Heart left ventricle (tissue), 16 donors: ENCODE data around the gene DUOXA1. TPM values are rescaled to one million over a fixed set of nuclear protein-coding genes. Genes with fewer than 3 reads are reported as not detected.
"Not testable (repeated sequence)": the region's sequence is repeated elsewhere in the genome, so short reads cannot be mapped to it uniquely, and the experiment has no call there.

Experiments
- ATAC-seq, 4 donors: fragments of 200-7000 bp; cut with Tn5 transposase; one replicate each; pipeline ENCODE4 v1.9.1; 2020 to 2022; ENCODE audit warnings: moderate library complexity in 4 of 4, mild to moderate bottlenecking in 3 of 4, moderate number of reproducible peaks in 1 of 4
- DNase-seq, 5 donors: peaks; one replicate each; pipeline ENCODE4 v3.0.0-alpha.2; 2020
- H3K27ac ChIP-seq, 12 donors: fragments of 200-600 bp; sonication (generic) in 4 of 12; one replicate each; pipeline versions ENCODE4 v1.5.0 to v1.8.0; 2016 to 2022; ENCODE audit warnings: mild to moderate bottlenecking in 2 of 12
- H3K27me3 ChIP-seq, 9 donors: fragments of 200-600 bp; sonication (generic) in 2 of 9; one replicate each; pipeline versions ENCODE4 v1.5.1 to v1.8.0; 2016 to 2022; ENCODE audit warnings: mild to moderate bottlenecking in 3 of 9
- H3K36me3 ChIP-seq, 9 donors: fragments of 200-600 bp; sonication (generic) in 2 of 9; one replicate each; pipeline versions ENCODE4 v1.5.0 to v1.8.0; 2018 to 2022; ENCODE audit warnings: mild to moderate bottlenecking in 2 of 9
- H3K4me1 ChIP-seq, 12 donors: fragments of 200-600 bp; sonication (generic) in 4 of 12; one replicate each; pipeline versions ENCODE4 v1.5.0 to v1.8.0; 2016 to 2022; ENCODE audit warnings: mild to moderate bottlenecking in 3 of 12
- H3K4me3 ChIP-seq, 12 donors: fragments of 200-600 bp; sonication (generic) in 4 of 12; one replicate each; pipeline versions ENCODE4 v1.5.0 to v1.8.0; 2017 to 2022; ENCODE audit warnings: mild to moderate bottlenecking in 9 of 12, moderate library complexity in 4 of 12
- H3K9me3 ChIP-seq, 12 donors: fragments of 200-600 bp; sonication (generic) in 4 of 12; one replicate each; pipeline versions ENCODE4 v1.5.0 to v1.8.0; 2016 to 2022; ENCODE audit warnings: mild to moderate bottlenecking in 1 of 12
- CTCF ChIP-seq, 12 donors: fragments of 200-600 bp; sonication (generic) in 4 of 12; IDR thresholded peaks; one replicate each; pipeline versions ENCODE4 v1.5.0 to v1.8.0; 2018 to 2022; ENCODE audit warnings: antibody characterized with exemption in 12 of 12, mild to moderate bottlenecking in 5 of 12
- POLR2A ChIP-seq, 2 donors: fragments of 450-650 bp; IDR thresholded peaks; one replicate each; pipeline ENCODE4 v1.6.1; 2017; ENCODE audit warnings: antibody characterized with exemption in 2 of 2, mild to moderate bottlenecking in 2 of 2, moderate library complexity in 2 of 2
- WGBS, 4 donors: extraction: QIAGEN DNeasy Blood & Tissue Kit in 2 of 4; methylation state at CpG; one replicate each; pipeline versions ENCODE4 v1.1.5 to v1.1.7; 2013 to 2018; 5-methylcytosine and 5-hydroxymethylcytosine counted together
- intact Hi-C, 10 donors: fragments of 100-400 bp; cut with DNase I; formaldehyde crosslinking; loops; one replicate each; pipeline versions ENCODE4 v1.11.1 to v1.14.2; 2022
- polyA plus RNA-seq, 2 donors: library from polyadenylated mRNA; stranded (reverse); fragments of 200-250 nt; gene quantifications; one replicate each; pipeline ENCODE4 v1.2.3, GENCODE V29; 2013
- total RNA-seq, 9 donors: library from RNA; depleted of rRNA in 2 of 9; stranded (reverse); fragments of >200 nt in 2 of 9; fragmentation: NEBNext Ultra II Directional in 3 of 9; extraction: Animal tissue kit (Norgen Biotek cat#: 25700) in 3 of 9; gene quantifications; one replicate each; pipeline versions ENCODE4 v1.1.0 to v1.2.4, GENCODE V29; 2016 to 2023
- donor health status: ischemic (EF 13 %, LVEDD 7.1; RV severe dilation, severe dysfunction).
- donor health status: healthy with polysubstance abuse.
- donor health status: DM: no; HTN: yes; CAD: no.
- donor health status: DM: no; HTN: no; CAD: no.
- donor health status: ischemic (EF 25% LVEDD 6.9; RV normal size, moderate dysfunction).
- donor health status: ischemic (EF 25% LVEDD 5.7; RV mildly dilated, moderate dysfunction).
- donor health status: healthy.
- donor health status: DM: yes; HTN: yes; CAD: no.
- donor health status: ischemic (EF 35%, LVEDD 5.7; RV mildly dilated, moderate dysfunction).
- donor health status: nonischemic (EF 11% LVEDD 7.7; RV severe dilation, severe dysfunction).
- donor health status: DM: yes; HTN: yes; CAD: no.
- donor health status: PGD.
- donor health status: ischemic (EF 29% LVEDD 5.4; RV normal size, mild dysfunction).
- donor health status: nonischemic (EF 23%, LVEDD 6.1; RV moderate dilation, normal function).

DUOXA1 gene
- total and polyA plus RNA-seq, 11 donors: 0.11 to 1.3 (median 0.31) TPM; not detected in 3

GRCh38 chr15:45088801-45089711, 40.6 kb downstream of the DUOXA1 start:
- WGBS, 4 donors: 74 to 84% (median 82%) methylated on average over 10 of the region's 10 CpGs
- Histone ChIP-seq H3K9me3 (no peaks in the 10 kb centered on the region), H3K27ac (no peak overlapping the region), H3K36me3 (no peaks in the 10 kb centered on the region), H3K4me1 (no peaks in the 10 kb centered on the region), H3K4me3 (no peak overlapping the region), H3K27me3 (peaks cover 0 to 8% (median 0%) of the 10 kb centered on the region in 9 donors)
- ATAC-seq (no peak), DNase-seq (no peak)
- no peak for TF ChIP-seq CTCF (IDR thresholded peaks at IDR 0.05)
- TF ChIP-seq POLR2A (IDR thresholded peaks at IDR 0.05): no peak
- intact Hi-C loops: no loop called here

- H3K27me3 ChIP-seq: peaks cover 0 to 8% (median 0%) of the 10 kb centered on the region in 9 donors
- H3K4me1 ChIP-seq: no peaks in the 10 kb centered on the region
- intact Hi-C loops: no loop called here
- TF ChIP-seq POLR2A (IDR thresholded peaks at IDR 0.05) (no peak), CTCF (IDR thresholded peaks at IDR 0.05) (no peak)
- no peak overlapping the region for H3K4me3 ChIP-seq
- H3K9me3 ChIP-seq: no peaks in the 10 kb centered on the region
- WGBS, 4 donors: 63 to 81% (median 66%) methylated on average over 1 of the region's 1 CpG
- DNase-seq: no peak
- H3K27ac ChIP-seq: no peak overlapping the region
- H3K36me3 ChIP-seq: no peaks in the 10 kb centered on the region
- ATAC-seq: no peak
Observed at GRCh38 chr15:45087513-45087912, 42.2 kb downstream of the DUOXA1 start.

GRCh38 chr15:45084163-45084562, 45.5 kb downstream of the DUOXA1 start:
- TF ChIP-seq POLR2A (IDR thresholded peaks at IDR 0.05) (no peak), CTCF (IDR thresholded peaks at IDR 0.05) (no peak)
- Histone ChIP-seq H3K4me3 (no peak overlapping the region), H3K27me3 (peaks cover 0 to 4% (median 0%) of the 10 kb centered on the region in 9 donors), H3K36me3 (no peaks in the 10 kb centered on the region), H3K27ac (no peak overlapping the region), H3K9me3 (no peaks in the 10 kb centered on the region), H3K4me1 (peaks cover 0 to 14% (median 4%) of the 10 kb centered on the region in 12 donors)
- WGBS, 4 donors: 77 to 89% (median 88%) methylated on average over 3 of the region's 3 CpGs
- intact Hi-C loops: no loop called here
- DNase-seq: no peak
- ATAC-seq: no peak

- H3K36me3 ChIP-seq: no peaks in the 10 kb centered on the region
- DNase-seq: no peak
- H3K4me3 ChIP-seq: no peak overlapping the region
- peaks cover 0 to 4% (median 0%) of the 10 kb centered on the region in 9 donors for H3K27me3 ChIP-seq
- intact Hi-C loops: no loop called here
- ATAC-seq: no peak
- peaks cover 0 to 14% (median 4%) of the 10 kb centered on the region in 12 donors for H3K4me1 ChIP-seq
- H3K9me3 ChIP-seq: no peaks in the 10 kb centered on the region
- TF ChIP-seq CTCF (IDR thresholded peaks at IDR 0.05) (no peak), POLR2A (IDR thresholded peaks at IDR 0.05) (no peak)
- H3K27ac ChIP-seq: no peak overlapping the region
Observed at GRCh38 chr15:45083223-45083622, 46.5 kb downstream of the DUOXA1 start.

- H3K27ac ChIP-seq, H3K4me3 ChIP-seq, H3K9me3 ChIP-seq, H3K27me3 ChIP-seq, DNase-seq, ATAC-seq, intact Hi-C loops, H3K36me3 ChIP-seq: not testable (repeated sequence)
- 60 to 79% (median 74%) methylated on average over 6 to 10 of the region's 10 CpGs for WGBS, 4 donors
- H3K4me1 ChIP-seq: peaks cover 0 to 20% (median 6%) of the 10 kb centered on the region in 12 donors
Observed at GRCh38 chr15:45082412-45082811, 47.3 kb downstream of the DUOXA1 start.

- ATAC-seq (peak; percentile 7 to 71 (median 48)), DNase-seq (peak in 1 of 5 donors; percentile 35)
- peaks cover 0 to 23% (median 6%) of the 10 kb centered on the region in 12 donors for H3K4me1 ChIP-seq
- H3K36me3 ChIP-seq, H3K4me3 ChIP-seq, H3K9me3 ChIP-seq, H3K27ac ChIP-seq, intact Hi-C loops, H3K27me3 ChIP-seq: not testable (repeated sequence)
- 57 to 90% (median 69%) methylated on average over 1 to 2 of the region's 3 CpGs for WGBS, 4 donors
Observed at GRCh38 chr15:45080593-45080992, 49.1 kb downstream of the DUOXA1 start.
